DMS53 (cell line): Measurements from ENCODE around the gene CPN1.
"Not testable (repeated sequence)": the region's sequence is repeated elsewhere in the genome, so short reads cannot be mapped to it uniquely, and the experiment has no call there.

Experiments
- DNase-seq: peaks from one replicate; lab custom pipeline; 2025; lab: John Stamatoyannopoulos, UW

The CPN1 gene

DNA sequence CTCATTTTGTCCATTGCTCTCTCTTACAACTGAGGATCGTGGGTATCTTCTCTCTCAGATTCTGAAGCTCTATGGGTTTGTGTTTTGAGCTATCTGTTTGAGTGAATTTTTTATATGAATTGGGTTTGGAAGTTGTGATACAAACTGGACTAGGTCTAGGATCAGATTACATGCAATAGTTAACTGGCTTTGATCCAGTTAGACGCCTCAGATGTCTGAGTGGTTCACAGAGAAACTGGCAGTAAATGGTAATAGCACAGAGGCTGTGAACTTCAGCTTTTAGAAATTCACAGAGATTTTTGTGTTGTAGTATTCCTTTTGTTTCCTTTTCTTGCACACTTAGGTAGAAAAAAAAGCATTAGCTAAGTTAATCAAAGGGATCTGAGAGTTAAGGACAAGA, 59.3 kb downstream of the CPN1 start:
- DNase-seq = peak; percentile 47

GRCh38 chr10:100021322-100021721, 60.3 kb downstream of the CPN1 start:
- peak; percentile 73 for DNase-seq

DNA sequence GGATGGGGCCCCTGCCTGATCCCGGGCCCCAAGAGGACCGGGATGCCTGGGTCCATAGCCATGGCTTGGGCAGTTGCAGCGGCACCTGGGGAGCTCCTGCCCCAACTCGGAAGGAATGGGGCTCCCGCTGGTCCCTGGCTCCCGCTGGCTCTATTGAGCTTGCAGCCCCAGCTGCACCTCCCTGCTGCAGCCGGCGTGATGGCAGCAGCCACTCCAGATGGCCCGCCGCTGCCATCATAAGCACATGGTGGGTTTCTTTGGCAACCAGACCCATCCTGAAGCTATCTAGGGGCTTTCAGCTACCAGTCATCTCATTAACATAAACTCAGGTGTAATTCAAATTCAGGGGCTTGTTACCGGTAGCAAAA, 60.8 kb downstream of the CPN1 start:
- DNase-seq = peak; percentile 82

- DNase-seq = peak; percentile 85
These were observed 61.4 kb downstream of the CPN1 start for GRCh38 chr10:100020142-100020885.

- peak; percentile 85 for DNase-seq
These were observed 61.9 kb downstream of the CPN1 start for GRCh38 chr10:100019787-100020141.

DNA sequence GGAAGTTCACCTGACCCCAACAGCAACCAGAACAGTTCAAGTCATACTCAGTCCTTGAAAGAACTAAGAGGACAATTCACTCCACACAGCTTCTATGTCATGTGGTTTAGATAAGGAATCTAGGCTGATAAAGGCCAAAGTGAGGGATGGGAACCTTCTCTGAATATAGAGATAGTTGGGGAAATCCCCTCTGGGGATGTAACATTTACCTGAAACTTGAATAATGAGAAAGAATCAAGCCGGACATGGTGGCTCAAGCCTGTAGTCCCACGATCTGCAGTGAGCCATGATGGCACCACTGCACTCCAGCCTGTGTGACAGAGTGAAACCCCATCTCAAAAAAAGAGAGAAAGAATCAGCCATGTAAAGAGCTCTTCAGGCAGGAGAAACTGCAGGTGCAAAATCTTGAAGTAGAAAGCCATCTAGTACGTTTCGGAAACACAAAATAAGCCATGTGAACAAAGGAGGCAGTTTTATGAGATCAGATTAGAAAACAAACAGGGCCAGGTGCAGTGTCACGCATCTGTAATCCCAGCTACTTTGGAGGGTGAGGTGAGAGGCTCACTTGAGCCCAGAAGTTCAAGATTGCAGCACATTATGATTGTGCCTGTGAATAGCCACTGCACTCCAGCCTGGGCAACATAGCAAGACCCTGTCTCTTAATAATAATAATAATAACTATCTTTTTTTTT, 67.5 kb downstream of the CPN1 start:
- DNase-seq = peak; percentile 97

DNA sequence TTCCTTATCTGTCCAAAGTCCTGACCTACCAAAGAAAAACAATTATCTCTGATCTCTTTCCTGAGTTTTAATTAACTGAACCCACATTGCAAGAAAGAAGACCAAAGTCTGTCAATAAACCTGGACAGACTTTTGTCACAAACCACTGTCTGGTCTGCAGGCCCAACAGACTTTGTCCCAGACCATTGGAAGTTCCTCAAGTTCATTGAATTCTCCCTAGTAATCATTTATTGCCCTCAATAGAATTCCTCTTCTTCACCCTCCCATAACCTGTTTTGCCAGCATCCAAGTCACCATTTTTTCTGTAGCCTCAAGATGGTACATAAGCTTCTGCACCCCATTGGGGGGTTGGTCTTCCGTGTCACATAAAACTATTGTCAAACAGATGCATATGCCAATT, 68.0 kb downstream of the CPN1 start:
- DNase-seq = peak; percentile 55

GRCh38 chr10:100011906-100012305, 69.8 kb downstream of the CPN1 start:
- DNase-seq = not testable (repeated sequence)

DNA sequence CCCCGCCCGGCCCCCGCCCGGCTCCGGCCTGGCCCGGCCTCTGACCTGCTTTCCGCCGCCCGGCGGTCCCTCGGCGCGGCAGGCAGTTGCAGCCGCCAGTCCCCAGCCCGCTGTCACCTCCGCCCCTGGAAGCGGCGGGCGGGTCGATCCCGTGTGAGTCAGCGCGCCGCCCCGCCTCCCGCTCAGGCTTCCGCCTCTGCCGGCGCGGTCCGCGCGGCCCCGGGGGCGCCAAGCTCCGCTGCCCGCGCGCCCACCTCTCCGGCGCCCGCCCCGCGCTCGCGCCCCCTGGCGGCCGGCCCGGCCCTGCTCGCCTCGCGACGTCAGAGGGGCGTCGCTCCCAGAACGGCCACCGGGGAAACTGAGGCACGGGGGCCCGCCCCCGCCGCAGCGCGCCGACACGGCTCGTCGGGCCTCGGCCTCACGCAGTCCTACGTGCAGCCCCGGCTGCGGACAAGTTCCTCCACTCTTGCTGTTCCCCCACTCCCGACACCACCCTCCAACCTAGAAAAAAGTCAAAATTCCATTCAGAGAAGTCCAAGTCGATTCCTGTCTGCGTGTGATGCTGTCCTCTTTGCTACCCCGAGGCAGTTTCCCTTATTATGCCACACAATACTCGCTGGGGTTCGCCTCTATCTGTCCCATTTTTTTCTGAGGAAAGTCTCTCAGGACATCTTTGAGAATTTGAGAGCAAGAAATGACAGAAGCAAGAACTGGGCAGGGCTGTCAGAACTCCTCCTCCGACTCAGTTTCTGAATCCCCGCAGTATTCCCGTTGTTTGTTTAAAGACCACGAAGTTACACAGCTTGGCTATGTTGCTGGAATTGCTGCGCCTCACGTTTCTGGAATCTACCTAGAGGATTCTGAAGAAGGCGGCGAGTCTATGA, 71.6 kb downstream of the CPN1 start, which contains the start of gene DNMBP:
Gene DNMBP (minus strand): TSS at position 155 of the 884 bp plus-strand sequence. CDS start 37,823 bp downstream, outside the sequence.
- DNase-seq = peak; percentile 93

- DNase-seq = peak; percentile 85
These were observed 72.3 kb downstream of the CPN1 start for GRCh38 chr10:100009283-100009792.

GRCh38 chr10:100008708-100009282, 72.9 kb downstream of the CPN1 start:
- DNase-seq = peak; percentile 49

DNA sequence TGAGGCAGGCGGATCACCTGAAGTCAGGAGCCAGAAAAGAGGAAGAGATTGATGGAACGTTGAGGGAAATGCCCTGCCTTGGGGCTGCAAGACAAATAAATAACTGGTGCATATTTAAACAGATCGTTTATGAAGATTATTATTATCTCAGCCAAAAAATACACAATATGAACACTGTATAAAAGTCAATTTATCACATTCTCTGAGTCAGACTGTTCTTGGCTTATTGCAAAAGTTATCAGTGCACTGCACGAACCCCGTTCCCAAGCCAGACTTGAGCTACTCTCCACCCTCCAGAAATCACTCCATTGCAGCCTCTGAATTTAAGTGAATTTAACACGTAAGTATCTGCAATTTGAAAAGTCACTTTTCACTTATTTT, 73.5 kb downstream of the CPN1 start:
- DNase-seq = no peak

DNA sequence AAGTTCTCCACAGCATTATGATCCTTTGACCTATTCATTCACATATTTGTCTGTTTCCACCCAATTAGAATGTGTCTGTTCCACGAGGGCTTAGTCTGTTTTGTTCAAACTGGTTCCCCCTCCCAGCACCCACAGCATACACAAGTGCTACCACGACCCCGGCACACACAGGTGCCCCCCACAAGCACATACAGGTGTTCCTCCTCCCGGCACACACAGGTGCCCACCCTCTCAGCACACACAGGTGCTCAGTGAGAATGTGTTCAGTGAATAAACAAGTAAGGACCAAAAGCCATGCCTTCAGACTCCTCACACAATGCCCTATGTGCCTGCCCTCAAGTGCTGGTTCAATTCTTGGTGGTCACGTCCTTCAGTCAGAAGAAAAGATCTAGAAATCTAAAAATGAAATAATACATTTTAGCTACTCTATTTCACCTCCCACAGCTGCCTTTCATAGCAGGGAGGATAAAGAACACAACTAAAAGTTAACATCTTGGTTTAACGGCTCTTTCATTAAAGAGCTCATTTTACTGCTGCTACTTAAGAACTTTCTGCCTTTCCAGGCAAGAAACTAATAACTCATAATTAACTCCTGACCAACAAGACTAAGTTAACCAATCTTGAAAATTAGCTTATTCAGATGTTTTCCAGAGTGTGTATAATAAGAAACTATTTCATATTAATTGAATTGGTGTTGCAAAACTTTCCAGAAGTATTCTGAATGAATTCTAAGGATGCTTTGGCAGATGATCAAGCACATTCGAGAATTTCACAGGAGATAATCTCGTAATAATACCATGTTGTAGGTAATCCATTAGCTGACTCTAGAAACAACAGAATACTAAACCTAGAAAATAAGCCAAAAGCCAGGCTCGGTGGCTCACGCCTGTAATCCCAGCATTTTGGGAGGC, 74.2 kb downstream of the CPN1 start:
- peak; percentile 9 for DNase-seq

DNA sequence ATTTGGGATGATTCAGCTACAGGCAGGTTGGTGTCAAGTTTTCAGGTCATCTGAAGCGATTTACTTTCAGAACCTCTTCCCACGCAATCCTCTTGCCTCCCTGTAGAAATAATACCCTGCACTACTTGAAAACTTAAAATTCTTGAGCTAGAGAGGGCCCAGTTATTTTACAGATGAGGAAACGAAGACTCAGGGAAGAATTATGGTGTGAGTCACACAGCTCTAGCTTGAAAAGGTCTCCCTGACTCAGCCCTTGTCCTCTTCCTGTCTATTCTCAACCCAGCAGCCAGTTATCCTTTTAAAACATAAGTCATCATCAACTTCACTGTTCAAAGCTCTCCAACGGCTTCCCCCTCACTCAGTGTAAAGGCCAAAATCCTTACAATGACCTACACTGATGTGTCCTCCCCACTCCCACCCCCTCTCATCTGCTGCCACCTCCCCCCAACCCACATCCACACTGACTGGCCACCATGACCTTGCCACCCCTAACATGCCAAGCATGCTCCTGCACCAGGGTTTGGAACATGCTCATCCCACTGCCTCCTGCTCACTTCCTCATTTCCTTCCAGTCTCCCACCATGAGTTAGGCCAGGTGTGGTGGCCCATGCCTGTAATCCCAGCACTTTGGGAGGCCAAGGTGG, 75.3 kb downstream of the CPN1 start:
- peak; percentile 80 for DNase-seq

DNA sequence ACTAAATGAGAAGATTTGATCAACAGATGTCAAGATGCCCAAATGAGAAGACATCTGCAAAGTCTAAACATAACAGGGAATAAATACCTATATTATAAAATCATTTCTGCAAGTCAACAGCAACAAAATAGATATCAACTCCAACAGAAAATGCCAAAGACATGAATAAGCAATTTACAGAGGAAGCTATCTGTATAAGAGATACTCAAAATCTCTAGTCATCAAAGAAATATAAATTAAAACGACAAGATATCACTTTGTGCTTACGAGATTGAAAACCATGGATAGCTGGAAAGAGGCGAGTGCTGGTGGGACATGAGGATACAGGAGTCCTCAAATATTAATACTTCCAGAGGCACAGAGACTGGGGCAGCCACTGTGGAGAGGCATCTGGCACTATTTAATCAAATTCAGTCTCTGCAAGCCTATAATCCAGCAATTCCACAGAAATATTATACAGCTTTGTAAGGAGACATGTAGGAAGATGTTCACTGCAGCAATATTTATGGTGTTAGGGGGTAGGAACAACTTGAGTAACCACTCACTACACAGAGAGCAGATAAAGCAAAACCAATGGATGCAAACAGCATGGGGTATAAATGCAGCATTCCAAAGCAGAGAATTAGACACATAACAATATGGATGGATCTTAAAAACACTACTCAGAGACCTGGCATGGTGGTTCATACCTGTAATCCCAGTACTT, 76.7 kb downstream of the CPN1 start:
- DNase-seq = no peak

- no peak for DNase-seq
These were observed 81.5 kb downstream of the CPN1 start for GRCh38 chr10:100000109-100000644.

DNA sequence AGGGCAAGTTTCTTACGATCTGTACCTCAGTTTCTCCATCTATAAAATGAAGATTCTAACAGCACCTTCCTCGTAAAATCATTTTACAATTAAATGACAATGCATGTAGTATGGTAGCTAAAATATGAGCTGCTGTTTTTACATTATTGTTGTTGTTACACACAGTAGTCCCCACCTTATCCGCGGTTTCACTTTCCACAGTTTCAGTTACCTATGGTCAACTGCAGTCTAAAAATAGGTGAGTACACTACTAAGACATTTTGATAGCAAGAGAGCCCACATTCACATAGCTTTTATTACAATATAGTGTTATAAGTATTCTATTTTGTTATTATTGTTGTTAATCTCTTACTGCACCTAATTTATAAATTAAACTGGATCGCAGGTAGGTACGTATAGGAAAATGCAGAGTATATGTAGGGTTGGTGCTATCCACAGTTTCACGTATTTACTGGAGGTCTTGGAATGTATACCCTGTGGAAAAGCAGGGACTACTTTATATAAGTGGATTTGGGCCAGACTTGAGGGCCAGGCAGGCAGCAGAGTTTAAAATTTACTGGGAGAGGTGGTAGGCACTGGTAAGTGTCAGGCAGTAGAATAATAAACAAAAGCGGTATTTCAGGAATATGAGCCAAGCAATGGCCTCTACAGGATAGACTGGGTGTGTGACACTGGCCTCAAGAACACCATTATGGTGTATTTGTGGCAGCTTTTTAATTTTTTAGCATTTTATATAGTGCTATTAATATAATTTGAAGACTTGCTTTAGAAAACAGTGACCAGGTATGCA, 82.2 kb downstream of the CPN1 start:
- no peak for DNase-seq

- no peak for DNase-seq
These were observed 82.8 kb downstream of the CPN1 start for GRCh38 chr10:99998889-99999288.
